GM18867 (cell line): ENCODE data around the gene GUCY1B1.

Experiments
- ATAC-seq: cut with Tn5 transposase; IDR thresholded peaks from one replicate; pipeline ENCODE4 v1.9.1; 2021; ENCODE audit warnings: mild to moderate bottlenecking, moderate library complexity; ENCODE audit not compliant: unreplicated experiment

GUCY1B1 gene

DNA sequence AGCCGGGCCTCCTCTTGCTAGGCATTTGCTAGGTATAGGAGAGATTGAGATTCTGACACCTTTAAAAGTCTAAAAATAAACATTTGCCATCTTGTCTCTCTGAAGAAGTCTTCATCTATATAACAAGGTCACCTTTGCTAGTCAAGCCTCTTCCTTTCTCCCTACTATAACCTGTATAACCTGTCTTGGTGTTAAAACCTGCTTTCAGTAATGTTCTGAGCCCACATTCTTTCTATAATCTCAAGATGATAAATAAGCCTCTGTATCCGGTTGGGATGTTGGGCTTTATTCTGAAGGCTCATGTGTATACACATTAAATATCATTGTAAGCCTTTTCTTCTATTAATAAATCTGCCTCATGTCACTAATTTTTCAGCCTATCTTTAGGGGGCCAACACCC is 97.1 kb downstream of the GUCY1B1 start:
- ATAC-seq = no peak
